Subcutaneous adipose tissue (tissue), 4 donors: ENCODE data around the gene PORCN. TPM values are rescaled to one million over a fixed set of nuclear protein-coding genes. Genes with fewer than 3 reads are reported as not detected.

Experiments used
- CTCF ChIP-seq: fragments of 450-650 bp; IDR thresholded peaks from one replicate; pipeline ENCODE4 v1.5.1; 2016; ENCODE audit warnings: low read depth, mild to moderate bottlenecking, control low read depth, antibody characterized with exemption, moderate library complexity
- total RNA-seq, 4 donors: library from RNA; depleted of rRNA; stranded (reverse); fragments of >200 nt; gene quantifications; one replicate each; pipeline ENCODE4 v1.1.0, GENCODE V29; 2016

The PORCN gene
- total RNA-seq, 4 donors from 2014 or later = 9.4 to 16.6 (median 9.6) TPM

GRCh38 chrX:48516987-48517386 lies 8.2 kb downstream of the PORCN start:
- no peak for TF ChIP-seq CTCF

DNA sequence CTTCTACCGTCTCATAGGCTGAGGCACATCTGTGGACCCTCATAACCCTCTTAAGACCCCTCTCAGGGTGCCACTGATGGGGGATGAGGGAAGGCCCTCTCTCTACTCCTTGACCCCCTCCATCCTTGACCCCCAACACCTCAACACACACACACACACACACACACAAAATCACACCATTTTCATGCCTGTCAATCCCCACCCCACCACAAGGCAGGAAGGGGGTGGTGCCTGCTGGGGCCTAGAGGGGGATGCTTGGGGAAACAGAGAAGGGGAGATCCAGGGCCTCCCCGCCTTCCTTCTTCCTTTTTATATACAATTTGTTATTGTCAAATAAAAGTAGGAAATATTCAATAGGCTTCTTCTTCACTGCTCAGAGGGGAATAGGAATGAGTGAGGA lies 11.7 kb downstream of the PORCN start:
- no peak for TF ChIP-seq CTCF

DNA sequence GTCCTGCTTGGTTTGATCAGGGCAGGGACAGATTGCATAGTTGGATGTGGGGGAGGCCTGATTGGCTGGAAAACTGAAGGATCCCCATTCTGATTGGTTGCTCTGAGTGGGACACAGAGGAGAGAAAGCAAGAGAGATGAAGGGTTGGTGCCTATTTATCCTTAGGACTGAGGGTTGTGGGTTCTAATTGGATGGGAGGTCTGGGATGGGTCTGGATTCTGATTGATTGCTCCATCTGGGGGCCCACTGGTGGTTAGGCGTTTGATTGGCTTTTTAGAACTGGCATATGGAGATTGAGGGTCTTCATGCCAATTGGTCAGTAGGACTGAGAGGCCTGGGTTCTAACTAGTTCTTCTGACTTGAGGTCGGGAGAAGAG lies 12.2 kb downstream of the PORCN start:
- no peak for TF ChIP-seq CTCF

- no peak for TF ChIP-seq CTCF
Observed at GRCh38 chrX:48521353-48522243, 12.8 kb downstream of the PORCN start, which contains the start of gene EBP. Gene EBP, plus strand, starts transcription at chrX:48521808. Its CDS starts 1,964 bp downstream, at chrX:48523772.

- TF ChIP-seq CTCF = no peak
Observed at GRCh38 chrX:48522291-48522690, 13.5 kb downstream of the PORCN start.

DNA sequence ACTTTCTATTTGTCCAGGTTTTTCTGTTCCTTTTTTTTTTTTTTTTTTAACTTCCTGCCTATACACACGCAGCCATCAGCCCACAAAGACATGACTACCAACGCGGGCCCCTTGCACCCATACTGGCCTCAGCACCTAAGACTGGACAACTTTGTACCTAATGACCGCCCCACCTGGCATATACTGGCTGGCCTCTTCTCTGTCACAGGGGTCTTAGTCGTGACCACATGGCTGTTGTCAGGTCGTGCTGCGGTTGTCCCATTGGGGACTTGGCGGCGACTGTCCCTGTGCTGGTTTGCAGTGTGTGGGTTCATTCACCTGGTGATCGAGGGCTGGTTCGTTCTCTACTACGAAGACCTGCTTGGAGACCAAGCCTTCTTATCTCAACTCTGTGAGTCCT lies 14.9 kb downstream of the PORCN start:
- no peak for TF ChIP-seq CTCF

DNA sequence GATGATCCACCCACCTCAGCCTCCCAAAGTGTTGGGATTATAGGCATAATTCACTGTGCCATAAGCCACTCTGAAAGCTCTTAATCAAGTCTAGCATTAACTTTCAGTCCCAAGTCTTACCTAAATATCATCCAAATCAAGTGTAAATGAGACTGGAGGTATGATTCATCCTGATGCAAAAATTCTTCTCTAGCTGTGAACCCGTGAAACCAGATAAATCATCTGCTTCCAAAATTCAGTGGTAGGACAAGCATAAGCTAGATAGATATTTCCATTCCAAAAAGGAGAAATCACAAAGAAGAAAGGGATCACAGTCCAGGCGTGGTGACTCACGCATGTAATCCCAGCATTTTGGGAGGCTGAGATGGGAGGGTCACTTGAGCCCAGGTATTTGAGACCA lies 21.9 kb downstream of the PORCN start:
- no peak for TF ChIP-seq CTCF
